GM18502 (cell line): ENCODE measurements around the gene ERP29.
A peak's percentile ranks its signal among the peaks of the same experiment; 100 is the strongest.
"Not testable (repeated sequence)": the region's sequence is repeated elsewhere in the genome, so short reads cannot be mapped to it uniquely, and the experiment has no call there.

Experiments
- ATAC-seq: cut with Tn5 transposase; IDR thresholded peaks from one replicate; pipeline ENCODE4 v1.9.1; 2021; ENCODE audit warnings: mild to moderate bottlenecking; ENCODE audit not compliant: unreplicated experiment, poor library complexity

The ERP29 gene

GRCh38 chr12:112012775-112013600 is at the start of gene ERP29, which contains the start of gene TMEM116:
ERP29 (plus strand) TSS chr12:112013426; CDS start chr12:112013466, 40 bp downstream.
TMEM116 (minus strand) TSS chr12:112013165; CDS start chr12:112005270, 7,895 bp downstream.
- ATAC-seq: peak; percentile 71

- ATAC-seq: no peak
Measured at GRCh38 chr12:111964935-111965334, 48.3 kb upstream of the ERP29 start.

GRCh38 chr12:111971800-111972199 is 41.4 kb upstream of the ERP29 start:
- ATAC-seq: no peak

GRCh38 chr12:111975161-111975931 is 37.9 kb upstream of the ERP29 start:
- no peak for ATAC-seq

GRCh38 chr12:111976291-111976690 is 36.9 kb upstream of the ERP29 start:
- no peak for ATAC-seq

GRCh38 chr12:111976860-111977259 is 36.4 kb upstream of the ERP29 start:
- ATAC-seq: no peak

- no peak for ATAC-seq
Measured at GRCh38 chr12:111978545-111978944, 34.7 kb upstream of the ERP29 start.

- no peak for ATAC-seq
Measured at GRCh38 chr12:111980598-111980997, 32.6 kb upstream of the ERP29 start.

GRCh38 chr12:111981987-111982386 is 31.2 kb upstream of the ERP29 start:
- no peak for ATAC-seq

- ATAC-seq: no peak
Measured at GRCh38 chr12:111984820-111985219, 28.4 kb upstream of the ERP29 start.

GRCh38 chr12:111991535-111991934 is 21.7 kb upstream of the ERP29 start:
- no peak for ATAC-seq

- no peak for ATAC-seq
Measured at GRCh38 chr12:111991946-111992345, 21.3 kb upstream of the ERP29 start.

- ATAC-seq: no peak
Measured at GRCh38 chr12:111992464-111992863, 20.8 kb upstream of the ERP29 start.

GRCh38 chr12:111993292-111994150 is 19.7 kb upstream of the ERP29 start:
- no peak for ATAC-seq

- ATAC-seq: not testable (repeated sequence)
Measured at GRCh38 chr12:111994211-111995111, 18.8 kb upstream of the ERP29 start.

- no peak for ATAC-seq
Measured at GRCh38 chr12:111995782-111996480, 17.3 kb upstream of the ERP29 start.

- ATAC-seq: no peak
Measured at GRCh38 chr12:111997300-111997699, 15.9 kb upstream of the ERP29 start.

GRCh38 chr12:111998015-111998414 is 15.2 kb upstream of the ERP29 start:
- ATAC-seq: no peak

- ATAC-seq: not testable (repeated sequence)
Measured at GRCh38 chr12:111999129-111999528, 14.1 kb upstream of the ERP29 start.
